HG03039 (cell line): ENCODE data around the gene BTAF1.

Experiments used
- ATAC-seq: cut with Tn5 transposase; IDR thresholded peaks from one replicate; pipeline ENCODE4 v1.9.1; 2021; ENCODE audit warnings: mild to moderate bottlenecking, moderate library complexity; ENCODE audit not compliant: unreplicated experiment

BTAF1 gene

DNA sequence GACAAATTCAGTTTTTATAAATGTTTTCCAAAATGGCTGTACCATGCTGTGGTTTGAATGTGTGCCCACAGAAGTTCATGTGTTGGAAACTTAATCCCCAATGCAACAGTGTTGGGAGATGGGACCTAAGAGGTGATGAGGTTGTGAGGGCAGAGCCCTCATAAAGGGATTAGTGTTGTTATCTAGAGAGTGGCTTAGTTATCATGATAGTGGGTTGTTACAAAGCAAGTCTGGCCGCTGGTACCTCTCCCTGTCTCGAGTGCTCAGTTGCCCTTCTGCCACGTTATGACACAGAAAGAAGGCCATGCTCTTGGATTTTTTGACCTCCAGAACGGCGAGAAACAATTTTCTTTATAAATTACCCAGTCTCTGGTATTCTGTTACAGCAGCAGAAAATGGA, 119.0 kb downstream of the BTAF1 start:
- ATAC-seq = no peak

DNA sequence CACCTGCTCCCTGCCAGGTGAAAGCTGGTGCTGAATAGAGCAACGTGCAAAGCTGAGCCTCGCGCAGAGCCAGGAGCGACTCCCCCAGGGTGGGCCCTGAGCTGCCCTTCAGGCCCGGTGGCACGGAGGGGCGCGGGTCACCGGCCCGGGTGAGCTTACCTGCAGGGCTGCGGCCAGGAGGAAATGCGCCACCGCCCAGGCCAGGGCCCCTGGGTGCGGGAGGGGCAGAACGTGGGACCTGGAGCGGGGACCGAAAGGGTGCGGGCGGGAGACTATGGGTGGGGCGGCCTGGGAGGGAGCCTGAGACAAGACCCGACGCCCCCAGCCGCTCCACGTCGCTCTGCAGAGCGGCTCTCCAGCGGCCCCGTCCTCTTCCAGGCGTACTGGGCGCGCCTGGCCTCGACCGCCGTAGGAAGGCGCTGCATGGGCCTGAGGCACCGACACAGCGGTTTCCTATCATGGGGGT, 122.1 kb downstream of the BTAF1 start:
- ATAC-seq = no peak

DNA sequence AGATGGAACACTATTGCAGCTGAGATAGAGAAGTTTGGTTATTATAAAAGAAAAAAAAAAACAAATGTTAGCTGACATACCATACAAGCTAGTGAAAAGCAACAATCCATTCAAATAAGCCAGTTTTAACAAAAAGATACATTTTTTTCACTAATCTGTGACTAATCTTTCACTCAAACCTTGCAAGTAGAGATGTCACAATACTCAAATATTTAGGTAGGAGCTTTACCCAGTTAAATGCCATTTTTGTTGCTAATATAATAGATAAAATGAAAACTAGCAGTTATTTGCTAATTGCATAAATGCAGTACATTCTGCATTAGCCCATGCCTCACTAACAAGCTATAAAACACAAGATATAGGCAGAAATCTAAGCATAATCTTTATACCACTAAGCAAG, 123.6 kb downstream of the BTAF1 start:
- no peak for ATAC-seq

DNA sequence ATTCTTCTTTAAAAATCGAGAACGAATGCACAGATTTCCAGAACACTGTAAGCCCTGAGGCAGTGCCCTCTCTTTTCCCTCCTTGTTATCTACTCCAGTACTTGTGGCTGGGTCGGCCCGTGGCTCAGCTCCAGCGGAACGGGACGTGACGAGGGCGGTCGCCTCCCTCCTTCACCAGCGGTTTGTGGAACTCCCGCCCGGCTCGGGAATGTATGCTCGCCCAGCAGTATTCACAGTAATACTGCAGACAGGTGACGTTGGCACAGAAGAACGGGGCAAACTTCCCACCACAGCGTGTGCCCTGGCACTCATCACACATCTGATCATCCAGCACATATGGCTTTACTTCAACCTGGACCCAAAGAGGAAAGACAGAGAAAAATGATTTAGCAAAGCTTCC, 128.5 kb downstream of the BTAF1 start:
- no peak for ATAC-seq

DNA sequence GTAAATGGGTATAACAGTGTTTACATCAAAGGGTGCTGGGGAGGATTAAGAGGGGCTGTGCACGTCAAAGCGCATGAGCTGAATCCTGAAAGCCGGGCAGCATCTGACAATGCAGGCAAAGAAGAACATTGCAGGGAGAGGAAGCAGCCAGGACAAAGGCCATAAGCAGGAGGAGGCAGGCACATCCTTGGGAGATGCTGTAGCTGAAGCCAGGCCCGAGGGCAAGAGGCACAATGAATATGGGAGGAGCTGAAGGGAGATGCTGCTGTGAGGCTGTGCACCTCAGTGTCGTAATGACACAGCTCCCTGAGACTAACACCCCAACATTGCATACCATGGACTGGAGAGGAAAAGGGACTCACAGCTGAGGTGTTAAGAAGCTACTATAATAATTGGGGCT, 129.2 kb downstream of the BTAF1 start:
- no peak for ATAC-seq

DNA sequence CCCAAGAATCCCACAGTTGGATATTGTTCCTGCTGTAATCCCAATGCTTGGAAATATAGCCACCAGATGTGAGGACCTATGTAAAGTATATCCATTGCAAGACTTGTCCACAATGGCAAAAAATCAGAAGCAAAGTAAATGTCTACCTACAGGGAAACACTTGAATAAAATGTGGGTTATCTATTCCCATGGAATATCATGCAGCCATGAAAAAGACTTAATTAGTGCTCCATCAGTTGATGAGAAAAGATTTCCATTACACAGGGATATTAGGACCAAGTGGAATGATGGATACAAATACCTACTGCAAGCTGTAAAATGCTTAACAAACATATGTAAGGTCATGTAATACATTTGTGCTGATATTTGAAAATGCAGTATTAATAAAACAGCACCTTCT, 131.2 kb downstream of the BTAF1 start:
- ATAC-seq = no peak

DNA sequence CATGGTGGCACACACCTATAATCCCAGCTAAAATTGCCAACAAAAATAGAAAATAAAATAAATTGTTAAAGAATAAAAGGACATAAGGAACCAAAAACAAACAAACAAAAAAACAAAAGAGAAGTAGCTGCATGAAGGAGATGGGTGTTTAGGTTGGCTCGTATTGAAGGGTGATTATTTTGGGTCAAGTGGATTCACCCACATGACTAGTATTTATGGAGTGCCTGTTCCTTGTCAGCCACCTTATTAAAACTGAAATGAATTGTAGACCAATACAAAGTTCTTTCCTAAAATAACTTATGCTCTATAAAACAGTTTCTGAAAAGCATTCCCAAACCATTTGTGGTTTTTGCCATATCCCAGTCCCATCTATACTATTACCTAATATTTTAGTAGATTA, 138.7 kb downstream of the BTAF1 start:
- no peak for ATAC-seq

DNA sequence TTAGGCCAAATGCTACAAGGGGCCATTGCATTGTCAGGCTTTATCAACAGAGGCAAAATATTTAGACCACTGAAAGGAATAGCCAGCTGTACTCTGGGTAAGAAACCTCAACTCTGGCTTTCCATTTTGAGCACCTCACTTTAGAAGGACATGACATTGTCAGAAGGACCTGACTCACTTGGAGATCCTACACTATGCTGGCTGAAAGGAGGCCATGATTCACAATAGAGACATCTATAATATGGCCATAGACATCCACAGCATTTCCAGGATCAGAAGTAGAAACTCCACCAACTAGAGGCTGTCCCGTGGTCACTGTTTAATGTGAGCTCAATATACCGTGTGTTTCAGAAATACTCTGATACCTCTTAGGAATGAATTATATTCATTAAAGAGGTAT, 140.9 kb downstream of the BTAF1 start:
- ATAC-seq = no peak

DNA sequence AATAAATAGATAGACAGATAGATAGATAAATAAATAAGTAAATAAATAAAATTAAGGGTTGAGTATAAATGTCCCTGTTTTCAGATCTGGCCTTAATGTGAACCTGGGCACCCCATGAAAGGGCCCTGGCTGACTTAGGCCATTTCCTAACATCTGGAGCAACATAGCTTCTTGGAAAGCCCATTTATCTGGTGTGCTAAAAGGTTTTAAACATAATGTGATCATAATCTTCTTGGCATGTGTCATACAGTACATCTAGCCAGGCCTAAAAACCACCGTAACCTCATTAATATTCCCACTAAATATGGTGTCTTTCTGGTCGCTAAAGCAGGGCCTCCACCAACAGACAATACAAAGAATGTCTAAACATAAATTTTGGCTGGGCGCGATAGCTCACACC, 142.8 kb downstream of the BTAF1 start:
- ATAC-seq = no peak

DNA sequence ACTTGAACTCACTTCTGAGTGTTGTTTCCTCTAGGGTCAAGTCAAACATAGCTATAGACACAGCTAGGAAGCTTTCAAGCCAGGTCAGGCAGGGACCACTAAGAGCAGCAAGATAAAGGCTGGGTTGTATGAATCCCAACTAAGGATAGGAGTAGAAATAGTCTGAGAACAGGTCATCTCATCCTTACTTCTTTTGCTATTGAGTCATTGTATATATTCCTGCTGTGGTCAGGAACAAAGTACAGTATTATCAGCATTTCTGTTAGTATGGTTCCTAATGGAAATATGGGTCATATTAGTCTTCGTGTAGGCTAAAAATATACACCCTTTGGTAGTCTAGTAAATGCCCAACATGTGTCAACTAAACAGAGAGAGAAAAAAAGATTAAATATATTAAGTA, 145.3 kb downstream of the BTAF1 start:
- ATAC-seq = no peak

DNA sequence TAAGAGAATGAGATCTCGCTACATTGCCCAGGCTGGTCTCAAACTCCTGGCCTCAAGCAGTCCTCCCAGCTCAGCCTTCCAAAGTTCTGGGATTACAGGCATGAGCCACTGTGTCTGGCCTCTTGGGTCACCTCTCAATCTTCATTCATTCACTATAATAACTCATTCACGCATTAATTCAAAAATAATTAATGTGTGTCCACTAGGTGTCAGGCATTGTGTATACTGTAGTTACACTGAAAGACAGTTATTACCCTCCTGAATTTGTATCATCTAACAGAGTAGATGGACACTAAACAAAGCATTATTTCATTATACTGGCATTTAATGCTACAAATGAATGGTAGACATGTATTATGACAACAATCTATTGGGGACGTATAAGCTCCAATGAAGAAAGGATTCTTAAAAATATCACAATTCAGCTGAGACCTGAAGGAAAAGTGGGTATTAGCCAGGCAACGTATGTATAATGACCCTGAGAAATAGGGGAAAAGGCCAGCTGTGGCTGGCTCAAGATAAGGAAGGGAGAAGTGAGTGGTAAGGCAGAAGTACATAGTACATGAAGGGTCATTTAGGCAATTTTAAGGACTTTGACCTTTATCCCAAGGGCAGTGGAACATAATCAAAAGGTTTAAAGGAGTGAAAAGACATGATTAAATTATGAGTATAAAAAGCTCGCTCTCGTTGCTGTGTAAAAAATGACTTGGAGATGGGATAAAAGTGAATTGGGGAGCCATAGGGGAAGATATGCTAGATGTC, 150.7 kb downstream of the BTAF1 start:
- no peak for ATAC-seq

DNA sequence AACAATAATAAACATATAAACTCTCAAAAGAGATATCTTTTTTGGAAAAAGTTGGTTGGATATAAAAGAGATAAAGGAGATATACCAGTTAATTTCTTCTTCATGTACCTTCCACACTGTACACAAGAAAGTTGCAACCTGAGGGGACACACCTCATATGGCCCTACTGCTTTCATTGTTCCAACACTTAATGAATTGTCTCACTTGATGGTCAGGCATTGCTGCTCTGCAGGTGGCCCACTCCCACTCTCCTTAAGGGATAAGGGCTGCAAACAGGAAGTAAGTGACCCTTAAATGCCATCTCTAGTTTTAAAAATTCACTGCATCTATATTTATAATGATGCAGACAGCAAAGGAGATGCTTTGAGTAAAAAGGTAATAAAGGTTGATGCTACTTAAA, 152.3 kb downstream of the BTAF1 start:
- no peak for ATAC-seq

DNA sequence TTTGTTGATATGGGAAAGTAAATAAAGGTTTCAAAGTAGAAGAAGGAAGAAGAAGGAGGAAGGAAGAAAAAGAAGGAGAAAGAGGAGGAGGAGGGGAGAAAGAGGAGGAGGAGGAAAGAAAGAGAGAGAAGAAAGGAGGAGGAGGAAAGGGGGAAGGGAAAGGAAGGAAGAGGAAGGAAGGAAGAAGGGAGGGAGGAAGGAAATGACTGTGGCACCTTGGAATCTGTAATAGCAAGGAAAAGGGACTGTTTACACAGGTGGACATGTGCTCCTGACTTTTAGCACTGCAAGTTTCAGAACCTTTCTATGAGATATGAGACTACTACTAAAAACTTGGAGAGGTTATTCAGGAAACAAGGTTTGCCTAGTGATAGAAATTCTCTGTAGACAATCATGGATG, 153.2 kb downstream of the BTAF1 start:
- ATAC-seq = no peak

DNA sequence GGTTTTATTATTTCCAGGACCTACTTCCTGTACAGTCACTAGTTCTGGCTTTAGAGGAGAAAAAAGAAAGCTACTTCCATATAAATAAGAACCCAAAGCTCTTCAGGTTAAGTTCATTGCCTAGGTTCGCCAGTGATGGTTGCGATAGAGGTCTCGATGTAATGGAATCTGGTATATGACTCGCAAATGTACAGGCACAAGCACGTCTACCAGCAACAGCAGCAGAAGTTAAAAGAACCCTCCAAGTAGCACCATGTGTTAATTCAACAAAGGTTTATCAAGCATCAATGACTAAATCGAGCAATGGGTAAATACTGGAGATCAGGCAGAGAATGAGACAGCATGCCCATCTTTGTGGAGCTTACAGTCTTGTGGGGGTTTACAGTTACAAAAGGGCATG, 155.4 kb downstream of the BTAF1 start:
- no peak for ATAC-seq
